IPS-15b (cell line): Measurements from ENCODE around the gene ZNF729.
"Not testable (repeated sequence)": the region's sequence is repeated elsewhere in the genome, so short reads cannot be mapped to it uniquely, and the experiment has no call there.

ENCODE experiments used
- H3K27me3 ChIP-seq: one replicate; pipeline ENCODE4 v1.6.1; 2013; ENCODE audit warnings: low read length; ENCODE audit not compliant: control insufficient read depth, insufficient read depth
- H3K36me3 ChIP-seq: one replicate; pipeline ENCODE4 v1.6.1; 2013; ENCODE audit warnings: low read length; ENCODE audit not compliant: control insufficient read depth, insufficient read depth
- H3K4me1 ChIP-seq: one replicate; pipeline ENCODE4 v1.6.1; 2013; ENCODE audit warnings: mild to moderate bottlenecking, low read length; ENCODE audit not compliant: control insufficient read depth, insufficient read depth
- H3K4me3 ChIP-seq: one replicate; pipeline ENCODE4 v1.5.1; 2013; ENCODE audit warnings: low read depth, low read length
- H3K9ac ChIP-seq: one replicate; pipeline ENCODE4 v1.6.1; 2013; ENCODE audit warnings: low read depth, mild to moderate bottlenecking, low read length
- H3K9me3 ChIP-seq: one replicate; pipeline ENCODE4 v1.6.1; 2013; ENCODE audit warnings: mild to moderate bottlenecking, low read length; ENCODE audit not compliant: control insufficient read depth, insufficient read depth

Gene ZNF729

GRCh38 chr19:22286151-22286810 is at the start of gene ZNF729:
Gene ZNF729 (plus strand): TSS chr19:22286441. CDS start chr19:22286526, 85 bp downstream.
- Histone ChIP-seq H3K4me3 (no peak within 1 kb of the TSS), H3K4me1 (no peaks in the 10 kb centered on the region), H3K9me3 (peaks cover 5% of the 10 kb centered on the region), H3K27me3 (no peaks in the 10 kb centered on the region), H3K36me3 (no peaks in the 10 kb centered on the region), H3K9ac (no peak within 1 kb of the TSS)

- no peak overlapping the region for H3K9ac ChIP-seq
- no peaks in the 10 kb centered on the region for H3K4me1 ChIP-seq
- H3K9me3 ChIP-seq = peaks cover 37% of the 10 kb centered on the region
Measured at GRCh38 chr19:22256856-22257255, 29.4 kb upstream of the ZNF729 start.

GRCh38 chr19:22257381-22257780 is 28.9 kb upstream of the ZNF729 start:
- H3K9me3 ChIP-seq = peaks cover 38% of the 10 kb centered on the region
- no peaks in the 10 kb centered on the region for H3K36me3 ChIP-seq
- H3K4me1 ChIP-seq = no peaks in the 10 kb centered on the region
- H3K9ac ChIP-seq = no peak overlapping the region
- no peaks in the 10 kb centered on the region for H3K27me3 ChIP-seq
- no peak overlapping the region for H3K4me3 ChIP-seq

More at GRCh38 chr19:22256856-22257255, 29.4 kb upstream of the ZNF729 start:
- Histone ChIP-seq H3K27me3 (no peaks in the 10 kb centered on the region), H3K4me3 (no peak overlapping the region), H3K36me3 (no peaks in the 10 kb centered on the region)

GRCh38 chr19:22257916-22258315 is 28.3 kb upstream of the ZNF729 start:
- Histone ChIP-seq H3K4me1 (no peaks in the 10 kb centered on the region), H3K9ac (no peak overlapping the region), H3K4me3 (no peak overlapping the region), H3K27me3 (no peaks in the 10 kb centered on the region), H3K9me3 (peaks cover 33% of the 10 kb centered on the region), H3K36me3 (no peaks in the 10 kb centered on the region)

GRCh38 chr19:22260499-22260898 is 25.7 kb upstream of the ZNF729 start:
- peaks cover 37% of the 10 kb centered on the region for H3K9me3 ChIP-seq
- H3K4me3 ChIP-seq = no peak overlapping the region
- H3K36me3 ChIP-seq = no peaks in the 10 kb centered on the region

GRCh38 chr19:22261596-22261995 is 24.6 kb upstream of the ZNF729 start:
- Histone ChIP-seq H3K4me3 (no peak overlapping the region), H3K9ac (no peak overlapping the region), H3K27me3 (no peaks in the 10 kb centered on the region), H3K4me1 (no peaks in the 10 kb centered on the region), H3K9me3 (peaks cover 39% of the 10 kb centered on the region), H3K36me3 (no peaks in the 10 kb centered on the region)

More at GRCh38 chr19:22260499-22260898, 25.7 kb upstream of the ZNF729 start:
- H3K27me3 ChIP-seq = no peaks in the 10 kb centered on the region
- no peak overlapping the region for H3K9ac ChIP-seq
- no peaks in the 10 kb centered on the region for H3K4me1 ChIP-seq

- Histone ChIP-seq H3K9ac (no peak overlapping the region), H3K4me1 (no peaks in the 10 kb centered on the region), H3K9me3 (peaks cover 29% of the 10 kb centered on the region), H3K4me3 (no peak overlapping the region), H3K27me3 (no peaks in the 10 kb centered on the region), H3K36me3 (no peaks in the 10 kb centered on the region)
Measured at GRCh38 chr19:22263121-22263520, 23.1 kb upstream of the ZNF729 start.

GRCh38 chr19:22321554-22321953 is 35.3 kb downstream of the ZNF729 start:
- H3K4me1 ChIP-seq, H3K36me3 ChIP-seq, H3K27me3 ChIP-seq, H3K9ac ChIP-seq, H3K4me3 ChIP-seq: not testable (repeated sequence)
- H3K9me3 ChIP-seq = peaks cover 13% of the 10 kb centered on the region

GRCh38 chr19:22326219-22326618 is 40.0 kb downstream of the ZNF729 start:
- no peak overlapping the region for H3K4me3 ChIP-seq
- H3K4me1 ChIP-seq = no peaks in the 10 kb centered on the region
- no peaks in the 10 kb centered on the region for H3K36me3 ChIP-seq
- no peak overlapping the region for H3K9ac ChIP-seq
- no peaks in the 10 kb centered on the region for H3K27me3 ChIP-seq
- H3K9me3 ChIP-seq = peaks cover 38% of the 10 kb centered on the region

GRCh38 chr19:22327321-22327720 is 41.1 kb downstream of the ZNF729 start:
- Histone ChIP-seq H3K9me3 (peaks cover 48% of the 10 kb centered on the region), H3K36me3 (no peaks in the 10 kb centered on the region), H3K27me3 (no peaks in the 10 kb centered on the region), H3K4me3 (no peak overlapping the region), H3K9ac (no peak overlapping the region), H3K4me1 (no peaks in the 10 kb centered on the region)

GRCh38 chr19:22331521-22331920 is 45.3 kb downstream of the ZNF729 start:
- no peak overlapping the region for H3K4me3 ChIP-seq
- no peaks in the 10 kb centered on the region for H3K4me1 ChIP-seq
- peaks cover 52% of the 10 kb centered on the region for H3K9me3 ChIP-seq
- no peak overlapping the region for H3K9ac ChIP-seq
- H3K27me3 ChIP-seq = no peaks in the 10 kb centered on the region
- no peaks in the 10 kb centered on the region for H3K36me3 ChIP-seq

- H3K9ac ChIP-seq = no peak overlapping the region
- H3K36me3 ChIP-seq = no peaks in the 10 kb centered on the region
- H3K27me3 ChIP-seq = no peaks in the 10 kb centered on the region
- no peaks in the 10 kb centered on the region for H3K4me1 ChIP-seq
- no peak overlapping the region for H3K4me3 ChIP-seq
- H3K9me3 ChIP-seq = peaks cover 43% of the 10 kb centered on the region
Measured at GRCh38 chr19:22332924-22333323, 46.7 kb downstream of the ZNF729 start.
